MM.1S (cell line): ENCODE data around the gene LCNL1.

Experiments
- DNase-seq: peaks from one replicate; pipeline ENCODE4 v3.0.0-alpha.2; 2015
- H2AFZ ChIP-seq: fragments of 300-600 bp; sonication (generic); 2 replicates; pipeline ENCODE4 v1.6.0; 2016; ENCODE audit warnings: antibody characterized with exemption, low read length
- H3F3A ChIP-seq: fragments of 300-600 bp; sonication (generic); 2 replicates; pipeline ENCODE4 v1.6.1; 2016; ENCODE audit warnings: mild to moderate bottlenecking, antibody characterized with exemption, low read length, moderate library complexity, mixed read lengths; ENCODE audit not compliant: insufficient read depth
- H3K27ac ChIP-seq: fragments of 300-600 bp; sonication (generic); 2 replicates; pipeline ENCODE4 v1.5.1; 2016; ENCODE audit warnings: mild to moderate bottlenecking, low read length
- H3K27me3 ChIP-seq: fragments of 300-600 bp; sonication (generic); replicated peaks from 2 replicates; pipeline ENCODE4 v1.6.0; 2016; ENCODE audit warnings: low read length; ENCODE audit not compliant: insufficient read depth
- H3K36me3 ChIP-seq: fragments of 300-600 bp; sonication (generic); replicated peaks from 2 replicates; pipeline ENCODE4 v1.6.1; 2016; ENCODE audit warnings: mild to moderate bottlenecking, low read length, mixed read lengths; ENCODE audit not compliant: insufficient read depth
- H3K4me1 ChIP-seq: fragments of 300-600 bp; sonication (generic); 2 replicates; pipeline ENCODE4 v1.6.1; 2016; ENCODE audit warnings: low read length, mixed read lengths
- H3K4me2 ChIP-seq: fragments of 300-600 bp; sonication (generic); 2 replicates; pipeline ENCODE4 v1.6.0; 2016; ENCODE audit warnings: low read depth, low read length
- H3K4me3 ChIP-seq: fragments of 300-600 bp; sonication (generic); 2 replicates; pipeline ENCODE4 v1.5.1; 2016; ENCODE audit warnings: low read length, mixed read lengths
- H3K79me2 ChIP-seq: fragments of 300-600 bp; sonication (generic); 2 replicates; pipeline ENCODE4 v1.6.1; 2016; ENCODE audit warnings: mixed run types, low read length, mixed read lengths
- H3K9ac ChIP-seq: fragments of 300-600 bp; sonication (generic); 2 replicates; pipeline ENCODE4 v1.6.1; 2016; ENCODE audit warnings: low read length, mixed read lengths
- H3K9me2 ChIP-seq: fragments of 300-600 bp; sonication (generic); replicated peaks from 2 replicates; pipeline ENCODE4 v1.6.1; 2016; ENCODE audit warnings: mild to moderate bottlenecking, low read length, mixed read lengths; ENCODE audit not compliant: insufficient read depth
- H3K9me3 ChIP-seq: fragments of 300-600 bp; sonication (generic); replicated peaks from 2 replicates; pipeline ENCODE4 v1.6.1; 2016; ENCODE audit warnings: mild to moderate bottlenecking, low read length, mixed read lengths; ENCODE audit not compliant: insufficient read depth
- H4K20me1 ChIP-seq: fragments of 300-600 bp; sonication (generic); 2 replicates; pipeline ENCODE4 v1.6.1; 2016; ENCODE audit warnings: mild to moderate bottlenecking, low read length, moderate library complexity, mixed read lengths; ENCODE audit not compliant: insufficient read depth
- EZH2 ChIP-seq: fragments of 300-600 bp; sonication (generic); optimal IDR thresholded peaks from 2 replicates; pipeline ENCODE3; 2017; ENCODE audit warnings: low read depth, mild to moderate bottlenecking, antibody characterized with exemption, low read length, mixed read lengths
- EZH2phosphoT487 ChIP-seq: fragments of 300-600 bp; sonication (generic); IDR thresholded peaks from 2 replicates; pipeline ENCODE4 v1.6.1; 2018; ENCODE audit warnings: antibody characterized with exemption, low read length
- TF ChIP-seq, protein P1 (sequence below): fragments of 300-600 bp; sonication (generic); IDR thresholded peaks from 2 replicates; pipeline ENCODE4 v1.5.1; 2016; ENCODE audit warnings: antibody characterized with exemption, low read length, mixed read lengths

The LCNL1 gene

DNA sequence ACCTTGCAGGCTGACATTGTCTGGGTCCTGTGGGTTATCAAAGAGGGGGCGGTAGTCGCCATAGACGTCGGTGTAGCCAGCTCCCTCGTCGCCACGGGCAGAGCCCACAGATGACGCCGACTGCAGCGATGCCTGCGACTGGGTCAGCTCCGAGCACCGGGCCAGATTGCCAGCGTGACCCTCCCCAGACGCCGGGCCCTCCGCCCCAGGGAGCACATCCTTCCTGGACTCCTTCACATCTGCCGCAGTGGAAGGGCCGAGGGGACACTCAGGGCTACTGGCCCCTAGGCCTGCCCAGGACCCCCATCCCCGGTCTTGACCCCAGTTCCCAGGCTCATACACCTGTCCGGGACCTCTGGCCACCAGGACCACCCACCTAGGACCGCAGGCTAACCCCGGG is 31.4 kb downstream of the LCNL1 start:
- Histone ChIP-seq H3K27ac (no peak overlapping the region), H2AFZ (no peak overlapping the region), H3K79me2 (no peaks in the 10 kb centered on the region), H3K4me2 (no peak overlapping the region), H3K4me3 (no peak overlapping the region), H3K9me2 (no peaks in the 10 kb centered on the region), H3K9me3 (no peaks in the 10 kb centered on the region), H3K36me3 (no peaks in the 10 kb centered on the region), H4K20me1 (no peaks in the 10 kb centered on the region), H3F3A (no peaks in the 10 kb centered on the region), H3K4me1 (no peaks in the 10 kb centered on the region), H3K9ac (no peak overlapping the region), H3K27me3 (peaks cover 34% of the 10 kb centered on the region)
- TF ChIP-seq, protein P1, sequence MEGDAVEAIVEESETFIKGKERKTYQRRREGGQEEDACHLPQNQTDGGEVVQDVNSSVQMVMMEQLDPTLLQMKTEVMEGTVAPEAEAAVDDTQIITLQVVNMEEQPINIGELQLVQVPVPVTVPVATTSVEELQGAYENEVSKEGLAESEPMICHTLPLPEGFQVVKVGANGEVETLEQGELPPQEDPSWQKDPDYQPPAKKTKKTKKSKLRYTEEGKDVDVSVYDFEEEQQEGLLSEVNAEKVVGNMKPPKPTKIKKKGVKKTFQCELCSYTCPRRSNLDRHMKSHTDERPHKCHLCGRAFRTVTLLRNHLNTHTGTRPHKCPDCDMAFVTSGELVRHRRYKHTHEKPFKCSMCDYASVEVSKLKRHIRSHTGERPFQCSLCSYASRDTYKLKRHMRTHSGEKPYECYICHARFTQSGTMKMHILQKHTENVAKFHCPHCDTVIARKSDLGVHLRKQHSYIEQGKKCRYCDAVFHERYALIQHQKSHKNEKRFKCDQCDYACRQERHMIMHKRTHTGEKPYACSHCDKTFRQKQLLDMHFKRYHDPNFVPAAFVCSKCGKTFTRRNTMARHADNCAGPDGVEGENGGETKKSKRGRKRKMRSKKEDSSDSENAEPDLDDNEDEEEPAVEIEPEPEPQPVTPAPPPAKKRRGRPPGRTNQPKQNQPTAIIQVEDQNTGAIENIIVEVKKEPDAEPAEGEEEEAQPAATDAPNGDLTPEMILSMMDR: no peak
- no peak for TF ChIP-seq EZH2phosphoT487
- no peak for TF ChIP-seq EZH2
- DNase-seq: no peak

DNA sequence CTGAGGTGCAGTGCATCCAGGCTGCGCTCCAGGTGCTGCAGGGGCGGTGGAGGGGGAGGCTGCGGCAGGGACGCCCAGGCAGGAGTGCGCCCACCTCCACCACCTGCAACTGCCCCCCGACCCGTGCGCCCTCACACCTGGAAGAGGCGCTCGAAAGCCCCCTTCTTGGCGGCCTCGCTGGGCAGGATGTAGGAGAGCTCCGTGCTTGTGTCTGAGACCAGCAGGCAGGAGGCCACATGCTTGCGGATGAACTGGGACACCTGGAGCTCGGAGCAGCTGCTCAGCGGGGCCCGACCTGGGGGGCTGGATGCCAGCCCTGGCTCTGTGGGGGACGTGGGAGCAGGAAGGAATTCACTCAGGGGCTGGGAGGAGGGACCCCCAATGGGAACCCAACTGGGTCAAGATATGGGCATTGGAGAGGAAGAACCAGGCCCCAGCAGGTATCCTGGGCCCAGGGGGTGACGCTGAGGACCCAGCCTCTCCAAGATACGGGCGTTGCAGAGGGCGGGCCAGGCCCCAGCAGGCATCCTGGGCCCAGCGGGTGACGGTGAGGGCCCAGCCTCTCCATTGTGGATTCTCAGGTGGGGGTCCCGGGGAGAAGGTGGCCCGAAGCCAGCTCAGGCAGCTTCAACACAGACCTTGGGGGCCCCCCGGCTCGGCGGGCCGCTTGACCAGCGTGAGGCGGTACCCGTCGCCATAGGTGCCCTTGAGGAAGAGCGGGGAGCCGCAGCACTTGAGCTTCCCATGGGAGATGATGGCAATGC is 32.2 kb downstream of the LCNL1 start:
- TF ChIP-seq EZH2: no peak
- no peak for TF ChIP-seq EZH2phosphoT487
- TF ChIP-seq, protein P1: no peak
- no peaks in the 10 kb centered on the region for H4K20me1 ChIP-seq
- H3F3A ChIP-seq: no peaks in the 10 kb centered on the region
- no peaks in the 10 kb centered on the region for H3K36me3 ChIP-seq
- no peak overlapping the region for H3K9ac ChIP-seq
- H2AFZ ChIP-seq: no peak overlapping the region
- no peaks in the 10 kb centered on the region for H3K9me2 ChIP-seq
- no peak overlapping the region for H3K4me3 ChIP-seq
- H3K9me3 ChIP-seq: no peaks in the 10 kb centered on the region
- H3K27me3 ChIP-seq: peaks cover 42% of the 10 kb centered on the region
- no peaks in the 10 kb centered on the region for H3K79me2 ChIP-seq
- H3K27ac ChIP-seq: no peak overlapping the region
- DNase-seq: no peak
- no peaks in the 10 kb centered on the region for H3K4me1 ChIP-seq
- H3K4me2 ChIP-seq: no peak overlapping the region

DNA sequence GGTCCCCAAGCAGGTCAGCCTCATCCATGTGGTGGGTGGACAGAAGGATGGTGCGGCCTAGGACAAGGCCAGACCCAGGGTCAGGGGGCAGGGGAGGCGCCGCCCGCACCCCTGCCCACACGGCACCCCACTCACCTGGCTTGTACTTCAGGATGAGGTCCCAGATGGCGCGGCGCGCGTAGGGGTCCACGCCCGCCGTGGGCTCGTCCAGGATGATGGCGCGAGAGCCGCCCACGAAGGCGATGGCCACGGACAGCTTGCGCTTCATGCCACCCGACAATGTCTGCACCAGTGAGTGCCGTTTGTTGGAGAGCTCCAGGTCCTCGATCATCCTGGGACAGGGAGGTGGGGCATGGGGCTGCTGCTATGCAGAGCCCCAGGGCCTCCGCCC is 32.7 kb downstream of the LCNL1 start:
- H3K4me2 ChIP-seq: no peak overlapping the region
- TF ChIP-seq EZH2phosphoT487 (no peak), EZH2 (no peak)
- TF ChIP-seq, protein P1: no peak
- no peaks in the 10 kb centered on the region for H3K36me3 ChIP-seq

More for the DNA sequence above, 32.7 kb downstream of the LCNL1 start:
- Histone ChIP-seq H3K4me1 (no peaks in the 10 kb centered on the region), H3K27ac (no peak overlapping the region), H3K4me3 (no peak overlapping the region), H3K79me2 (no peaks in the 10 kb centered on the region), H3F3A (no peaks in the 10 kb centered on the region), H3K27me3 (peaks cover 46% of the 10 kb centered on the region), H3K9ac (no peak overlapping the region), H4K20me1 (no peaks in the 10 kb centered on the region), H2AFZ (no peak overlapping the region), H3K9me2 (no peaks in the 10 kb centered on the region), H3K9me3 (no peaks in the 10 kb centered on the region)
- no peak for DNase-seq
